GM20000 (cell line): ENCODE measurements around the gene IGF1R.

Source experiments
- DNase-seq: peaks from one replicate; pipeline ENCODE4 v3.0.0; 2012; ENCODE audit warnings: low spot score
- CTCF ChIP-seq: IDR thresholded peaks from 2 replicates; pipeline ENCODE4 v1.5.1; 2012; ENCODE audit warnings: mild to moderate bottlenecking, control low read depth; ENCODE audit errors: extremely low read depth, missing control alignments

Gene IGF1R

GRCh38 chr15:98800437-98801233, 152.3 kb downstream of the IGF1R start:
- no peak for TF ChIP-seq CTCF
- DNase-seq = no peak

GRCh38 chr15:98801234-98801561, 152.9 kb downstream of the IGF1R start:
- no peak for DNase-seq
- TF ChIP-seq CTCF = no peak

GRCh38 chr15:98802187-98802586, 153.8 kb downstream of the IGF1R start:
- no peak for DNase-seq

GRCh38 chr15:98803228-98804056, 155.1 kb downstream of the IGF1R start:
- DNase-seq = no peak
- no peak for TF ChIP-seq CTCF

More at GRCh38 chr15:98802187-98802586, 153.8 kb downstream of the IGF1R start:
- TF ChIP-seq CTCF = no peak

- DNase-seq = no peak
- no peak for TF ChIP-seq CTCF
These were observed 155.7 kb downstream of the IGF1R start for GRCh38 chr15:98804057-98804380.

GRCh38 chr15:98805434-98806274, 157.3 kb downstream of the IGF1R start:
- DNase-seq = no peak
- no peak for TF ChIP-seq CTCF

- no peak for TF ChIP-seq CTCF
- no peak for DNase-seq
These were observed 158.0 kb downstream of the IGF1R start for GRCh38 chr15:98806275-98806895.
